ENCODE data around the gene NDST1.

The NDST1 gene

DNA sequence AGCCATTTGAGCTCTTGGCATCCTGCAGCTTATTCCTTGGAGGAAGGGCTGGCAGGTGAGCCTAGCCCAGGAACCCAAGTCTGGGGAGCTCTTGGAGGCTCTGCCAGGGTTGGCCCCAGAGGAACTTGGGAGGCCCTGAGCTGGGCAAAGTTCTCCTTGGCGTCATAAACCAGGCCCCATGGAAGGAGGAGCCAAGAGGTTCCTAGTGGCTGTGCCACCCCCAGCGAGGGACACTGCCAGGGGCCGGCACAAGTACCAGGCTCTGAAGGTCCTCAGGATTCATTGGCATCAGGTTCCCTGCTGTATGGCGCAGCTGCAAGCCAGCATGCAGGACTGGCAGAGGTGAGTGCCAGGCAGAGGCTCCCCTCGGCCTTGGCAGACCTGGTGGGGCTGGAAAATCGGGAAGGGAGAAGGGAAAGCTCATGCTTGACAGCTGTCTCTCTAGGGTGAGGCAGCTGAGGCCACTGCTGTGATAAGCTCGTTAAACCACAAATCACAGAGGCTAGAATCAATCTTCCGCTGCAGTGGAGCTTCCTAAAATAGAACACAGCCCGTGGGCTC, 77.9 kb downstream of the NDST1 start:
- TF ChIP-seq, protein P1, sequence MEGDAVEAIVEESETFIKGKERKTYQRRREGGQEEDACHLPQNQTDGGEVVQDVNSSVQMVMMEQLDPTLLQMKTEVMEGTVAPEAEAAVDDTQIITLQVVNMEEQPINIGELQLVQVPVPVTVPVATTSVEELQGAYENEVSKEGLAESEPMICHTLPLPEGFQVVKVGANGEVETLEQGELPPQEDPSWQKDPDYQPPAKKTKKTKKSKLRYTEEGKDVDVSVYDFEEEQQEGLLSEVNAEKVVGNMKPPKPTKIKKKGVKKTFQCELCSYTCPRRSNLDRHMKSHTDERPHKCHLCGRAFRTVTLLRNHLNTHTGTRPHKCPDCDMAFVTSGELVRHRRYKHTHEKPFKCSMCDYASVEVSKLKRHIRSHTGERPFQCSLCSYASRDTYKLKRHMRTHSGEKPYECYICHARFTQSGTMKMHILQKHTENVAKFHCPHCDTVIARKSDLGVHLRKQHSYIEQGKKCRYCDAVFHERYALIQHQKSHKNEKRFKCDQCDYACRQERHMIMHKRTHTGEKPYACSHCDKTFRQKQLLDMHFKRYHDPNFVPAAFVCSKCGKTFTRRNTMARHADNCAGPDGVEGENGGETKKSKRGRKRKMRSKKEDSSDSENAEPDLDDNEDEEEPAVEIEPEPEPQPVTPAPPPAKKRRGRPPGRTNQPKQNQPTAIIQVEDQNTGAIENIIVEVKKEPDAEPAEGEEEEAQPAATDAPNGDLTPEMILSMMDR (IDR thresholded peaks at IDR 0.05) = no peak
- TF ChIP-seq ZFX (IDR thresholded peaks at IDR 0.05; ENCODE audit: borderline replicate concordance) = no peak
- H3K27ac ChIP-seq = no peak overlapping the region

DNA sequence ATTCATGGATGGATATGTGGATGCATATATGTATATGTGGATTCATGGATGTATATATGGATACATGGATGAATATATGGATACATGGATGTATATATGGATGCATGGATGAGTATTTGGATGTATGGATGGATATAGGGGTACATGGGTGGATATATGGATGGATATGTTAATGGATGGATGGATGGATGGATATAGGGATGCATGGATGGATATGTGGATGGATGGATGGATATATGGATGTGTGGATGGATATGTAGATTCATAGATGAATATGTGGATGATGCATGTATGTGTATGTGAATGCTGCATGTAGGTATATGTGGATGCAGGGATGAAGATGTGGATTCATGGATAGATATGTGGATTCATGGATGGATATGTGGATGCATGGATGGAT, 79.1 kb downstream of the NDST1 start:
- H3K27ac ChIP-seq = no peak overlapping the region
- TF ChIP-seq, protein P1 (IDR thresholded peaks at IDR 0.05) = no peak
- TF ChIP-seq ZFX (IDR thresholded peaks at IDR 0.05; ENCODE audit: borderline replicate concordance) = no peak

DNA sequence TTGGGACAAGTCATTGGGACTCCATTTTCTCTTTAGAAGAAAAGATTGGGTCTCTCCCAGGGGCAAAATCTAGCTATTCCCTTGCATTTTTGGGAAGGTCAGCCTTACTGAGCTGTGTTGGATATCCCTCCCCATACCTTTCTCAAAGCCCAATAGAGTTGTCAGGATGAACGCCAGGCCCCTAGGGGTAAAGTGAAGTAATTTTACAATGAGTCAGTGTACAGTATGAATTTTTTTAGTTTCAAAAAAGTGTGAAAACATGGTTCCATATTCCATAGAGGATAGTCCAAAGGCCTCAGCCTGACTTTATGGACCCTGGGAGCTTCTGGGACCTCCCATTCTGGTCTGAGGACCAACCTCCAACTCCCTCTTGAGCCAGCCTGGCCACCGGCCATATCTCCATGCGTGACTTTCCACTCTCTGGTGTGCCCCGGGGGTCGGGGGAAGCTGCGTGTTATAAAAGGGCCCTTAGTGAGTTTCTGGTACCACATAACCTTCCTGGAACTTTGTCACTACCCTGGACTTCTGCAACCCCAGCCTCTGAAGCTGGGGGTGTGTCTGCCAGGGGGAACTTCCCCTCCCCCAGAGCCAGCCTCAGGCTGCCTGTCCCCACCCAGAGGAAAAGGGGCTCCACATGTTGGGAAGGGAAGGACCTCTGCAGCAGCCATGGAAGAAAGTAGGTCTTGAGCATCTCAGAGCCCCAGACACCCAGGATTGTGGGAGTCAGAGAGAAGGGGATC, 80.1 kb downstream of the NDST1 start:
- TF ChIP-seq, protein P1 (IDR thresholded peaks at IDR 0.05) = no peak
- no peak for TF ChIP-seq ZFX (IDR thresholded peaks at IDR 0.05; ENCODE audit: borderline replicate concordance)
- no peak overlapping the region for H3K27ac ChIP-seq

DNA sequence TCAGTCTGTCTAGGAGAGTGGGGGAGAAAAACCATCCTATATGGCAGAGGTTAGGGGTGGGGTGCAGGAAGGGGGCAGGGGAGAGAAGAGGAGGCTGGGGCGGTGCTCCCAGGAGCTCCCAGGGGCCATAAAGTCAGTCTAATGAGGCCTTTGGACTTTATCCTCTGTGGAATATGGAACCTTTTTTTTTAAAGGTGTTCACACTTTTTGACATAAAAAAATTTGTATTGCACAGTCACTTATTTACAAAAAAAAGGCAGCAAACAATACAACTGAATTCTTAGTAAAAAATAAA, 80.6 kb downstream of the NDST1 start:
- TF ChIP-seq, protein P1 (IDR thresholded peaks at IDR 0.05) = no peak
- no peak for TF ChIP-seq ZFX (IDR thresholded peaks at IDR 0.05; ENCODE audit: borderline replicate concordance)
- no peak overlapping the region for H3K27ac ChIP-seq

DNA sequence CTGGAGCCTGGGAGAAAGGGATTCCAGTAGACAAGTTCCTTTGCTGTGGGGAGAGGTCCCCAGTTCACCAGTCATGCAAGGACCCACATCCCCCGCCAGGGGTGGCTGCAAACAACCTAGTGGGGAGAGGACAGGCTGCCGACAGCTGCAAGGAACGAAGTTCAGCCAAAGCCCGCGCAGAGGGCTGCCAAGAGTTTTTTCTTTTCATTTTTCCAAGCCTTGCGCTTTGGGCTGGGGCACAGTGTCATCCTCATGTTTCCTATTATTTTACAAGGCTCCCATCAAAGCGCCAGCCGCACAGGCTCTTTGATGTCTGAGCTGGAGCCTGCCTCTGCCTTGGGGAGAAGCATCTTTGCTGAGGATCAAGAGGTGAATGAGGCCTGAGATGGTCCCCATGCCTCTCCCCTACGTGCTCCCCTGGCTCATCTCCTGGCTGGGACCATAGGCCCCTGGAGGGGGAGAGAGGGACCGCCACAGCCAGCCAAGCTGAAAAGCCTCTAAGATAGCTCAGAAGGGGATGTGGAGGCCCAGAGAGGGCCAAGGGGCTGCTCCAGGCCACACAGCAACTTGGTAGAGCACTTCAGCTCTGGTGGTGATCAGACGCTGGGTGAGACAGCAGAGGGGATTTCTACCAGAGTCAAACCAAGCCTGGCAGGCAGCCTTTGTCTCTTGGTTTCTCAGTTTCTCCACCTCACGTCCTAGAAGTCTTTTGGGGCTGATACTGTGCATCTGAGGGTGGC, 82.1 kb downstream of the NDST1 start:
- H3K27ac ChIP-seq = no peak overlapping the region
- TF ChIP-seq, protein P1 (IDR thresholded peaks at IDR 0.05) = no peak
- no peak for TF ChIP-seq ZFX (IDR thresholded peaks at IDR 0.05; ENCODE audit: borderline replicate concordance)

DNA sequence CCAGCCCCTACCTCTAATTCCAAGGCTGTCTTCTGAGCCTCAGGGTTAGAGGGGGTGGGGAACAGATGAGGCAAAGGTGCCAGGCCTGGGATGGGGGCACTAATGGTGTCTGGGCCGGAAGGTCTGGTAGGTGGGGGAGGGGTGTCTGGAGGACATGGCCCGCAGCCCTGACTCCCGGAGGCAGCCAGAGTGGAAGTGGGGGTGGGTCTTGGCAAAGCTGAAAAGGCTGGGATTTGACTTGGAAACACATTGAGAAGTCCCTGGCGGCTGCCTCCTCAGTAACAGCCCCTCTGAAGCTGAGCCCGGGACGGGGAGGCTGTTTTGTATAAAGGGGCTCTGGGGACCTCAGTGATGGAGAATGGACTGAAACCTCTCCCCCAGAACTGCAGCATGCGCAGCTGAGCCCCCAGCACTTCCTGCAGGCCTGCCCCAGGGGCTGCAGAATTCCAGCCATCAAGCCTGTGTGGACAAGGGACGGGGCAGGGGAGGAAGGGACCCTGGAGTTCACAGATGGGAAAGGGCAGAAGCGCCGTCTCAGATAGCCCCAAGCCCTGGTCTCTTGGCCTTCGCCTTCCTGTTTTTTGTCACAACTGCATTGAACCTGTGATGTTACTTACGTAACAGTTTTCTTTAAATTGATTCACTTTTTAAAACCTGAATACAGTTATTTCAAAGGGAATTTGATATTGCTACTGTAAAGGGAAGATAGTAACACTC, 83.2 kb downstream of the NDST1 start:
- H3K27ac ChIP-seq = no peak overlapping the region
- no peak for TF ChIP-seq ZFX (IDR thresholded peaks at IDR 0.05; ENCODE audit: borderline replicate concordance)
- TF ChIP-seq, protein P1 (IDR thresholded peaks at IDR 0.05) = no peak

All from 22Rv1 (cell line).